ENCODE data around the gene PTPRN2. TPM values are rescaled to one million over a fixed set of nuclear protein-coding genes. Genes with fewer than 3 reads are reported as not detected.

PTPRN2 gene
- total and polyA plus RNA-seq, 2 of the 8 experiments (the other 6 are each of a cell fraction or from before 2014, with no cell fraction given), result 2.6 to 4.5 TPM

- TF ChIP-seq CHD7 (IDR thresholded peaks at IDR 0.05; ENCODE audit: insufficient replicate concordance, low read length) (no peak), JUN (IDR thresholded peaks at IDR 0.05; ENCODE audit: low read depth, low read length) (no peak), JUND (IDR thresholded peaks at IDR 0.05; ENCODE audit: low read length) (no peak), MAX (IDR thresholded peaks at IDR 0.05) (no peak)
Observed at GRCh38 chr7:158388072-158388471, 199.6 kb downstream of the PTPRN2 start (continued).

All from H1 (cell line).